ENCODE measurements around the gene HEMK1. TPM values are rescaled to one million over a fixed set of nuclear protein-coding genes. Genes with fewer than 3 reads are reported as not detected.

HEMK1 gene
- total RNA-seq, 4 donors from 2014 or later, result 4.6 to 10.6 (median 6.3) TPM

DNA sequence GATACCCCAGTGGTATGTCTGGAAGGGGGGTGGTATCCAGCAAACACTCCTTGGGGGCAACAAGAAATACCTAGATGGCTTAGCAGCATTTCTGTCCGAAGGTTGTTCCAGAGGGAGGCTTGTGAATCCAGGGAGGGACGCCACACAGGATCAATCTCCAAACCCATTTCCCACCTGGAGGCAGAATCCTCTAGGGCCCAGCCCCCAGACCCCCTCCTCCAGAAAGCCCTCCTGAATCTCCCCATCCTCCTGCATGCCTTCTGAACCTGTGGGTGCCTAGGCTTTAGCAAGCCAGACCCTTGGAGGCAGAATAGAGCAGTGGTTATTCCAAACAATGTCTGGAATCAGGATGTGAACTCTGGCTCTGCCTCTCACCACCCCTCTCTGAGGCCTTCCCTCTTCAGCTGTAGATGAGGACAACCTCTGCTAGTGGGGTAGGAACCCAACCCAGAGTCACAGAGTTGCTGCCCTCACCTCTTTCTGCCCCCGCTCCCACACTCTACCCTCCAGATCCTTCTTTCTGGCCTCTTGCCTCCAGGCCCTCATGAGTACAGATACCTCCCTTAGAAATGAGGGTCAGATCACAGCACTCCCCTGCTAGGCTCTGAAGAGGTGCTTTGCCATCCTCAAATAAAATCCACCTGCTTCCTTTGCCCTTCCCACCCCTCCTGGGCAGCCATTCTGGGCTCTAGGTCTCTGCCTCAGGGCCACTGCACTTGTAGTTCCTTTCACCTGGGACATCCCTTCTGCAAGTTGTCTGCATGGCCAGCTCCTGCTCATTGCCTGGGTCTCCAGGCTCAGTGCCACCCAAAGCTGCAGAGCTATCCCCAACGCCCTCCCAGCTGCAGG lies 34.2 kb downstream of the HEMK1 start:
- H3K27me3 ChIP-seq, result no peaks in the 10 kb centered on the region
- H3K4me1 ChIP-seq, result peaks cover 70 to 93% (median 79%) of the 10 kb centered on the region in 4 donors
- no peak overlapping the region for H3K4me3 ChIP-seq
- intact Hi-C loops (cut with DNase I), result no loop called here
- no peak for DNase-seq (ENCODE audit: extremely low spot score)
- WGBS, result 72% methylated on average over 4 of the region's 4 CpGs
- H3K9me3 ChIP-seq, result no peaks in the 10 kb centered on the region
- H3K36me3 ChIP-seq, result peaks cover 9 to 51% (median 33%) of the 10 kb centered on the region in 4 donors
- TF ChIP-seq POLR2AphosphoS5 (IDR thresholded peaks at IDR 0.05) (no peak), EP300 (IDR thresholded peaks at IDR 0.05) (no peak)
- H3K27ac ChIP-seq (replicated peaks in 1 of 4), result peak overlapping the region; percentile 84 to 99 (median 97)

DNA sequence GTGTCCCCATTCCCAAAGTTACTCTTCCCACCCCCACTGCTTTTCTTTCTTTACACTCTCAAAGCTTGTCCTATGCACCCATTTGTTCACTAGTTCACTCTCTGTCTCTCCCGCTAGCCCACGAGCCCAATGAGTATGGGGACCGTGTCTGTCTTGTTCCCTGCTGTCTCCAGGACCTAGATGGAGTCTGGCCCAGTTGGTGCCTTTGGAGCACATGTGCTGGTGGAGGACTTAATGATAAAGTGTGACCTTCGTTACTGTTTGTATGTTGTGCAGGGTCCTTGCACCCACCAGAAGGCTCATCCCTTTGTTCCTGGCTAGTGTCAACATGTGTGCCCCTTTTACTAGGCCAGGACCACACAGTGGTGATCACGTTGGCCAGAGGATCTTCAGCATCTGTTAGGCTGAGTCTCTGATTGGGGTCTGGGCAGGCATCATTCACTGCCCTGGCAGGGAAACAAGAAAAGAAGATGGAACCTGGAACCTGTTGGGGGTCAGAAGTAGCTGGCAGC lies 34.8 kb downstream of the HEMK1 start:
- no peak for DNase-seq (ENCODE audit: extremely low spot score)
- Histone ChIP-seq H3K4me3 (no peak overlapping the region), H3K27me3 (no peaks in the 10 kb centered on the region), H3K9me3 (no peaks in the 10 kb centered on the region), H3K36me3 (peaks cover 9 to 52% (median 34%) of the 10 kb centered on the region in 4 donors), H3K4me1 (peaks cover 74 to 98% (median 85%) of the 10 kb centered on the region in 4 donors), H3K27ac (replicated peaks in 1 of 4) (peak overlapping the region in 3 of 4 donors; percentile 84 to 99 (median 97))
- TF ChIP-seq EP300 (IDR thresholded peaks at IDR 0.05) (no peak), POLR2A (IDR thresholded peaks at IDR 0.05; ENCODE audit: low read depth) (no peak), CTCF (IDR thresholded peaks at IDR 0.05) (no peak), POLR2AphosphoS5 (IDR thresholded peaks at IDR 0.05) (no peak)
- WGBS, result 85% methylated on average over 5 of the region's 5 CpGs
- intact Hi-C loops (cut with DNase I), result no loop called here

DNA sequence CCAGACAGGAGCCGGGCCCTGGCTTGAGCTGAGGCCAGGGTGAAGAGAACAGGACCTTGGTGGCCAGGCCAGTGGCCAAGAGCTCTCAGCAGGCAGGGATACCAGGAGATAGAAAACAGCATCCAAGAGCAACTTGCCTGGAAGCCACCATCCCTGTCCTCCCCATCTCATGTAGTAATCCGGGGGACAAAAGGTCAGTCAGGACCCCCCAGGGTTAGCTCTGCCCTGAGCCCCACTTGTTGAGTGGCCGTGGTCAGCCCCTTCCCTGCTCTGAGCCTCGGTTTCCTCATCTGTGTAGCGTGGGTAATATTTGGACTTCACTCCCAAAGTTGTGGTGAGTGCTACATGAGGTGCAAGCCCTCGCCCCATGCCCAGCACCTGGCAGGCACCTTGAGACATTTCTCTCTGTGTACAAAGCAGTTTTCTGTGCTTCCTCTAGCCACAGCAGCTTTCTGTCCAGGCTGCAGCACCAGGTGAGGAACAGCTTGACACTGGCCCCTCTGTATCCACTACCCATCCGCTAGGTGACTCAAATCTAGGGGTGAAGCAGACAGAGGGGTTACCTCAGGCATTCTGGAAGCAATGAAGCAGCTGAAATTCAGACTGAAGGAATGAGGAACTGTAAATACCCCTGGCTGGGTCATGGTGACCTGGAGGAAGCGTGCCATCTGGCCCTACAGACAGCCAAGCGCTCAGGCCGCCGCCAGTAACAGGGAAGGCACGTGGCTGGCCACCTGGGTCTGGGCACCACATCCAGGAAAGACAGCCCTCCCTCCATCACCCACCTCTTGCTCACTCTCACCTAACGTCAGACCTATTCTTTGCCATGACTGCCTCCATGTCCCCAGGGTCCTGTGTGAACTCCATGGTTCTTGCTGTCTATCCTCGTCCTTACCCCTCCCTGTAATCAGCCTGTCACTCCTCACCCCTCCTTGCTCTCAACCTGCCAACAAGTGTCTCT lies 35.6 kb downstream of the HEMK1 start:
- no peak for DNase-seq (ENCODE audit: extremely low spot score)

GRCh38 chr3:50605901-50606326 lies 36.6 kb downstream of the HEMK1 start:
- intact Hi-C loops (cut with DNase I), result loop anchor here (2.0 kb wide), 1 partner anchor 27 kb away; no protein-coding TSS in a partner anchor
- Histone ChIP-seq H3K9me3 (no peaks in the 10 kb centered on the region), H3K27ac (replicated peaks in 1 of 4) (peak overlapping the region; percentile 5 to 99 (median 56)), H3K36me3 (peaks cover 9 to 52% (median 34%) of the 10 kb centered on the region in 4 donors), H3K27me3 (no peaks in the 10 kb centered on the region), H3K4me3 (no peak overlapping the region), H3K4me1 (peaks cover 78 to 98% (median 87%) of the 10 kb centered on the region in 4 donors)
- WGBS, result 80% methylated on average over 5 of the region's 5 CpGs
- DNase-seq (ENCODE audit: extremely low spot score), result no peak
- TF ChIP-seq EP300 (IDR thresholded peaks at IDR 0.05) (no peak), POLR2A (IDR thresholded peaks at IDR 0.05; ENCODE audit: low read depth) (no peak), POLR2AphosphoS5 (IDR thresholded peaks at IDR 0.05) (no peak), CTCF (IDR thresholded peaks at IDR 0.05) (no peak)

More for the DNA sequence above, 35.6 kb downstream of the HEMK1 start:
- no peak for TF ChIP-seq EP300 (IDR thresholded peaks at IDR 0.05)
- TF ChIP-seq POLR2AphosphoS5 (IDR thresholded peaks at IDR 0.05), result no peak
- no peak for TF ChIP-seq POLR2A (IDR thresholded peaks at IDR 0.05; ENCODE audit: low read depth)
- no peak for TF ChIP-seq CTCF (IDR thresholded peaks at IDR 0.05)
- H3K4me3 ChIP-seq, result no peak overlapping the region
- H3K27me3 ChIP-seq, result no peaks in the 10 kb centered on the region
- peaks cover 9 to 52% (median 34%) of the 10 kb centered on the region in 4 donors for H3K36me3 ChIP-seq
- intact Hi-C loops (cut with DNase I), result no loop called here
- peak overlapping the region in 3 of 4 donors; percentile 15 to 99 (median 97) for H3K27ac ChIP-seq (replicated peaks in 1 of 4)
- 82% methylated on average over 7 of the region's 14 CpGs for WGBS
- peaks cover 78 to 98% (median 87%) of the 10 kb centered on the region in 4 donors for H3K4me1 ChIP-seq
- H3K9me3 ChIP-seq, result no peaks in the 10 kb centered on the region

All from esophagus muscularis mucosa (tissue), 4 donors.